ENCODE results near the gene EED. TPM values are rescaled to one million over a fixed set of nuclear protein-coding genes. Genes with fewer than 3 reads are reported as not detected.

Gene EED
- total and polyA plus RNA-seq, 9 of the 15 experiments (the other 6 are each of a cell fraction or from before 2014, with no cell fraction given): 33.0 to 110 (median 55.1) TPM

- peak; percentile 73; the same call in 1 of the 2 replicates for TF ChIP-seq HSF4 (CRISPR knock-in tag; IDR thresholded peaks at IDR 0.05; ENCODE audit: borderline replicate concordance)
- TF ChIP-seq ZNF311 (CRISPR knock-in tag; IDR thresholded peaks at IDR 0.05): no peak
- TF ChIP-seq E2F3 (CRISPR knock-in tag; IDR thresholded peaks at IDR 0.05): 0 out of 2 replicates have a peak, but pooled peaks have one; percentile 17
- peak; percentile 68 for TF ChIP-seq HBP1 (CRISPR knock-in tag; IDR thresholded peaks at IDR 0.05)
- peak; percentile 36; the same call in 1 of the 2 replicates for TF ChIP-seq EHMT2 (IDR thresholded peaks at IDR 0.05)
- TF ChIP-seq TAL1 (IDR thresholded peaks at IDR 0.05): no peak
- 0 out of 2 replicates have a peak, but pooled peaks have one; percentile 14 for TF ChIP-seq STAT6 (CRISPR knock-in tag; IDR thresholded peaks at IDR 0.05)
- 0 out of 2 replicates have a peak, but pooled peaks have one; percentile 50 for TF ChIP-seq TCF15 (CRISPR knock-in tag; IDR thresholded peaks at IDR 0.05)
- peak; percentile 74 for TF ChIP-seq XRCC5 (IDR thresholded peaks at IDR 0.05; ENCODE audit: low read depth, low read length)
- peak in 1 of 2 experiments; percentile 86; a peak in 2 of 4 replicates for TF ChIP-seq HDAC1 (IDR thresholded peaks at IDR 0.05)
- peak; percentile 7; the same call in 1 of the 2 replicates for TF ChIP-seq LARP7 (IDR thresholded peaks at IDR 0.05)
- peak; percentile 69 for TF ChIP-seq SMAD1 (IDR thresholded peaks at IDR 0.05; ENCODE audit: low read depth, low read length, partially characterized antibody)
- peak; percentile 77 for TF ChIP-seq CREM (IDR thresholded peaks at IDR 0.05; ENCODE audit: low read depth)
- peak; percentile 89 for TF ChIP-seq RB1 (IDR thresholded peaks at IDR 0.05; ENCODE audit: low read depth)
- no peak for TF ChIP-seq ZNF274 (IDR thresholded peaks at IDR 0.05; ENCODE audit: borderline replicate concordance, low read depth, low read length)
- peak; percentile 47; the same call in 1 of the 2 replicates for TF ChIP-seq POLR2AphosphoS2 (IDR thresholded peaks at IDR 0.05; ENCODE audit: low read length)
- TF ChIP-seq CREB3L1 (IDR thresholded peaks at IDR 0.05; ENCODE audit: borderline replicate concordance, low read depth): peak; percentile 25; the same call in 1 of the 2 replicates
- 0 out of 4 replicates have a peak, but pooled peaks have one; percentile 2 to 32 for TF ChIP-seq RCOR1 (IDR thresholded peaks at IDR 0.05; ENCODE audit: borderline replicate concordance in 1 of 2, low read depth in 2 of 2, low read length in 2 of 2)
- TF ChIP-seq PRMT5 (CRISPR knock-in tag; IDR thresholded peaks at IDR 0.05): no peak
- TF ChIP-seq SP1 (CRISPR knock-in tag; IDR thresholded peaks at IDR 0.05): peak; percentile 75
- no peak for TF ChIP-seq PREB (CRISPR knock-in tag; IDR thresholded peaks at IDR 0.05)
These were observed at the start of gene EED (continued) for GRCh38 chr11:86244522-86245368.
